ENCODE results near the gene PARD3. TPM values are rescaled to one million over a fixed set of nuclear protein-coding genes. Genes with fewer than 3 reads are reported as not detected.

PARD3 gene
- total RNA-seq, 1 donor from 2014 or later = 35.4 TPM

DNA sequence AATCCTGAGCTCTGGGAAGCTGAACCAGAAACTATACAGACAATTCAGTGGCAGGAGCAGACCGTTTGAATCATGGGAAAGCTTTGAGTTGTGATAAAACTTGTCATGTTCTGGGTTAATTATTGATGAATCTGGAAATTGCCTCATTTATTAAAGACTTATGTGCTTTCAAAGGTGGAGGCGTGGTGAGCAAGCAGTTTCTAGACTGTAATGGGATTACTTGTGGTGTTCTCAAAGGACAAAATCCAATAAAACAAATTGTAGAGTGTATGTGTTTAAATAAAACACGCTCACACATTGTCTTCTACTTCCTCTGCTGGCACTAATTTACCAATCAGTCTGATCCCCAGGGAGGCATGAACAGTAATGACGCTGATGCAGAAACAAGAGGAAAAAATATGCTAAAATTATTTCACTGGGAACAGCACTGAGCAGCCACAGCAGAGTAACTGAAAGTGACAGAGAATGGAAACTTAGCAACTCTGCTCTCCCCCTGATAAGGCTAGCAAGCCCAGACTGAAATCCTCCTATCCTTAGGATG is 25.1 kb downstream of the PARD3 start:
- H3K79me2 ChIP-seq (ENCODE audit: insufficient read depth, low read length) = peaks cover 79% of the 10 kb centered on the region
- no peaks in the 10 kb centered on the region for H3K9me3 ChIP-seq (ENCODE audit: insufficient read depth, low read depth, low read length)
- Mint-ChIP-seq H3K4me3 (ENCODE audit: unreplicated experiment) (no peak overlapping the region), H3K27ac (ENCODE audit: unreplicated experiment) (no peak overlapping the region), H3K4me1 (ENCODE audit: low read depth, unreplicated experiment) (peaks cover 17% of the 10 kb centered on the region), H3K27me3 (ENCODE audit: low read depth, unreplicated experiment) (no peaks in the 10 kb centered on the region), H3K36me3 (ENCODE audit: low read depth, unreplicated experiment) (no peaks in the 10 kb centered on the region), H3K9me3 (ENCODE audit: unreplicated experiment) (no peaks in the 10 kb centered on the region)
- H4K20me1 ChIP-seq (ENCODE audit: insufficient read depth, low read length) = peaks cover 90% of the 10 kb centered on the region
- no peak overlapping the region for H2AFZ ChIP-seq (ENCODE audit: low read depth, low read length)
- DNase-seq (ENCODE audit: low read depth) (no peak), FAIRE-seq (no peak)
- TF ChIP-seq EZH2 (IDR thresholded peaks at IDR 0.05; ENCODE audit: insufficient read depth, low read length) = no peak
- TF ChIP-seq, protein P1, sequence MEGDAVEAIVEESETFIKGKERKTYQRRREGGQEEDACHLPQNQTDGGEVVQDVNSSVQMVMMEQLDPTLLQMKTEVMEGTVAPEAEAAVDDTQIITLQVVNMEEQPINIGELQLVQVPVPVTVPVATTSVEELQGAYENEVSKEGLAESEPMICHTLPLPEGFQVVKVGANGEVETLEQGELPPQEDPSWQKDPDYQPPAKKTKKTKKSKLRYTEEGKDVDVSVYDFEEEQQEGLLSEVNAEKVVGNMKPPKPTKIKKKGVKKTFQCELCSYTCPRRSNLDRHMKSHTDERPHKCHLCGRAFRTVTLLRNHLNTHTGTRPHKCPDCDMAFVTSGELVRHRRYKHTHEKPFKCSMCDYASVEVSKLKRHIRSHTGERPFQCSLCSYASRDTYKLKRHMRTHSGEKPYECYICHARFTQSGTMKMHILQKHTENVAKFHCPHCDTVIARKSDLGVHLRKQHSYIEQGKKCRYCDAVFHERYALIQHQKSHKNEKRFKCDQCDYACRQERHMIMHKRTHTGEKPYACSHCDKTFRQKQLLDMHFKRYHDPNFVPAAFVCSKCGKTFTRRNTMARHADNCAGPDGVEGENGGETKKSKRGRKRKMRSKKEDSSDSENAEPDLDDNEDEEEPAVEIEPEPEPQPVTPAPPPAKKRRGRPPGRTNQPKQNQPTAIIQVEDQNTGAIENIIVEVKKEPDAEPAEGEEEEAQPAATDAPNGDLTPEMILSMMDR (IDR thresholded peaks at IDR 0.05; ENCODE audit: insufficient read depth, low read depth, low read length) = no peak
- no peaks in the 10 kb centered on the region for H3K4me1 ChIP-seq (ENCODE audit: insufficient read depth, low read length)
- no peak overlapping the region for H3K4me3 ChIP-seq (ENCODE audit: insufficient read depth, low read depth, low read length)
- H3K9ac ChIP-seq (ENCODE audit: low read length) = no peak overlapping the region
- H3K36me3 ChIP-seq (ENCODE audit: insufficient read depth, low read length) = no peaks in the 10 kb centered on the region
- H3K27ac ChIP-seq (ENCODE audit: low read depth, low read length) = no peak overlapping the region
- H3K4me2 ChIP-seq (ENCODE audit: low read length) = no peak overlapping the region
- no peaks in the 10 kb centered on the region for H3K27me3 ChIP-seq (ENCODE audit: insufficient read depth, low read length)

DNA sequence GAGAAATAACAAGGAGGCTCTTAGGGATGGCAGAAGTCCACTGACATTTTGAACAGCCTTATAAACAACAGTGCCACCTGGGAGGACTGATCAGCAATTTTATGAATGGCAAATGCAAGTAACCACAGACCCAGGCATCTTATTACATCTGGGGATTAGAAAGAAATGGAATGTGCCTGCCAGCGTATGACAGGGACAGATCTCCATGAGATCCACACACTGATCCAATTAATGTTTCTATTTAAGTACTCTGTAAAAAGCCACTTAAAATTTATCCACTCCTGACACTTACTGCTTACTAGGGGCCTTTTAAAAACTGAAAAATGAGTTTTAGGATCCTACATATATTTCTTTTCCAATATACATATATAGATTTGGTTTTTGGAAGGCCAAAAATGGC is 28.6 kb downstream of the PARD3 start:
- TF ChIP-seq, protein P1 (IDR thresholded peaks at IDR 0.05; ENCODE audit: insufficient read depth, low read depth, low read length) = no peak
- no peak for TF ChIP-seq EZH2 (IDR thresholded peaks at IDR 0.05; ENCODE audit: insufficient read depth, low read length)
- DNase-seq (ENCODE audit: low read depth) = no peak
- Histone ChIP-seq H3K9me3 (ENCODE audit: insufficient read depth, low read depth, low read length) (no peaks in the 10 kb centered on the region), H3K9ac (ENCODE audit: low read length) (no peak overlapping the region), H2AFZ (ENCODE audit: low read depth, low read length) (no peak overlapping the region), H3K36me3 (ENCODE audit: insufficient read depth, low read length) (no peaks in the 10 kb centered on the region), H3K27me3 (ENCODE audit: insufficient read depth, low read length) (no peaks in the 10 kb centered on the region), H3K27ac (ENCODE audit: low read depth, low read length) (no peak overlapping the region), H4K20me1 (ENCODE audit: insufficient read depth, low read length) (peaks cover 67% of the 10 kb centered on the region), H3K79me2 (ENCODE audit: insufficient read depth, low read length) (peaks cover 67% of the 10 kb centered on the region), H3K4me2 (ENCODE audit: low read length) (no peak overlapping the region), H3K4me1 (ENCODE audit: insufficient read depth, low read length) (no peaks in the 10 kb centered on the region), H3K4me3 (ENCODE audit: insufficient read depth, low read depth, low read length) (no peak overlapping the region)
- H3K9me3 Mint-ChIP-seq (ENCODE audit: unreplicated experiment) = no peaks in the 10 kb centered on the region
- peak; percentile 37 for FAIRE-seq
- no peaks in the 10 kb centered on the region for H3K27me3 Mint-ChIP-seq (ENCODE audit: low read depth, unreplicated experiment)
- H3K4me3 Mint-ChIP-seq (ENCODE audit: unreplicated experiment) = no peak overlapping the region
- H3K4me1 Mint-ChIP-seq (ENCODE audit: low read depth, unreplicated experiment) = peaks cover 22% of the 10 kb centered on the region
- H3K27ac Mint-ChIP-seq (ENCODE audit: unreplicated experiment) = no peak overlapping the region
- no peaks in the 10 kb centered on the region for H3K36me3 Mint-ChIP-seq (ENCODE audit: low read depth, unreplicated experiment)

DNA sequence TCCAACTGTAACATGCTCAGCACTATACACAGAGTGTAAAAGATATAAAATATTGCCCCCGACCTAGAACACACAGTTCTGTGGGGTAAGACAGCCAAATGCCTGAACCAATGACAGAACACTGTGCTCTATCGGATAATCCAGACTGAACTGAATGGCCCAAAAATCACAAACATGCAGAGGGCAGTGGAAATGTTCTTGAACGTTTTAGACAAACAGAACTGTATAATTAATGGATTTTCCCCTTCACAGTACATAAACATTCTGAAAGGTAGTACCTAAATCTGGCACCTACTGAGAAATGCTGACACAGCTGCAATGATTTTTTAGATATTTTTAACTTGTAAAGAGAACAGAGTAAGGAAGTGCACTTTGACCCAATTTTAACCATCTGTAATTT is 33.4 kb downstream of the PARD3 start:
- TF ChIP-seq EZH2 (IDR thresholded peaks at IDR 0.05; ENCODE audit: insufficient read depth, low read length) = no peak
- TF ChIP-seq, protein P1 (IDR thresholded peaks at IDR 0.05; ENCODE audit: insufficient read depth, low read depth, low read length) = no peak
- H3K9me3 ChIP-seq (ENCODE audit: insufficient read depth, low read depth, low read length) = no peaks in the 10 kb centered on the region
- no peak overlapping the region for H3K4me3 ChIP-seq (ENCODE audit: insufficient read depth, low read depth, low read length)
- H3K27ac Mint-ChIP-seq (ENCODE audit: unreplicated experiment) = no peak overlapping the region
- H3K4me3 Mint-ChIP-seq (ENCODE audit: unreplicated experiment) = no peak overlapping the region
- H3K36me3 Mint-ChIP-seq (ENCODE audit: low read depth, unreplicated experiment) = no peaks in the 10 kb centered on the region
- DNase-seq (ENCODE audit: low read depth) = no peak
- peaks cover 55% of the 10 kb centered on the region for H4K20me1 ChIP-seq (ENCODE audit: insufficient read depth, low read length)
- no peaks in the 10 kb centered on the region for H3K36me3 ChIP-seq (ENCODE audit: insufficient read depth, low read length)
- H2AFZ ChIP-seq (ENCODE audit: low read depth, low read length) = no peak overlapping the region
- no peaks in the 10 kb centered on the region for H3K27me3 ChIP-seq (ENCODE audit: insufficient read depth, low read length)
- H3K27me3 Mint-ChIP-seq (ENCODE audit: low read depth, unreplicated experiment) = no peaks in the 10 kb centered on the region
- peaks cover 22% of the 10 kb centered on the region for H3K4me1 Mint-ChIP-seq (ENCODE audit: low read depth, unreplicated experiment)
- FAIRE-seq = no peak
- no peak overlapping the region for H3K27ac ChIP-seq (ENCODE audit: low read depth, low read length)
- no peaks in the 10 kb centered on the region for H3K9me3 Mint-ChIP-seq (ENCODE audit: unreplicated experiment)
- H3K4me2 ChIP-seq (ENCODE audit: low read length) = no peak overlapping the region
- peaks cover 9% of the 10 kb centered on the region for H3K4me1 ChIP-seq (ENCODE audit: insufficient read depth, low read length)
- peaks cover 53% of the 10 kb centered on the region for H3K79me2 ChIP-seq (ENCODE audit: insufficient read depth, low read length)
- H3K9ac ChIP-seq (ENCODE audit: low read length) = no peak overlapping the region

Data from astrocyte (in vitro differentiated cells and primary cell).